B cell (primary cell): ENCODE results near the gene ST3GAL3.

Source experiments
- EZH2 ChIP-seq: IDR thresholded peaks from 2 replicates; pipeline ENCODE4 v1.6.1; 2012; ENCODE audit warnings: borderline replicate concordance, low read depth, mild to moderate bottlenecking, moderate library complexity, low read length; ENCODE audit not compliant: insufficient read depth, poor library complexity, severe bottlenecking
- TF ChIP-seq, protein P1 (sequence below): fragments of 200-600 bp; IDR thresholded peaks from one replicate; pipeline ENCODE4 v1.8.0; 2022; ENCODE audit warnings: antibody characterized with exemption, mild to moderate bottlenecking

DNA sequence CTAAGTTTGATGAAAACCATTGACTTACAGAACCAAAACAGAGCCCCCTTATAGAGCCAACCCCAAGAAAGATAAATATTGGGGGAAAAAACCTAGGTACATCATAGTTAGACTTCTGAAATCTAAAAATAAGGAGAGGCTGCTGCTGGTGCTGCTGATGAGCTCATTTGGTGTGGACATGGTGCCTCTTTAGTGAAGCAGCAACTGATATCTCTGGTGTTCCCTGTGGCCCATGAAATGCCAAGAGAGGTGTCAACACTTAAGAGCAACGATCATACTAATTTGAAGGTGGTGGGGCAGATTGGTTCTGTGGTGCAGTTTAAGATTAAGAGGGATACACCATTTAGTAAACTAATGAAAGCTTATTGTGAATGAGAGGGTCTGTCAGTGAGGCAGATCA lies 35.9 kb downstream of the ST3GAL3 start:
- TF ChIP-seq, protein P1, sequence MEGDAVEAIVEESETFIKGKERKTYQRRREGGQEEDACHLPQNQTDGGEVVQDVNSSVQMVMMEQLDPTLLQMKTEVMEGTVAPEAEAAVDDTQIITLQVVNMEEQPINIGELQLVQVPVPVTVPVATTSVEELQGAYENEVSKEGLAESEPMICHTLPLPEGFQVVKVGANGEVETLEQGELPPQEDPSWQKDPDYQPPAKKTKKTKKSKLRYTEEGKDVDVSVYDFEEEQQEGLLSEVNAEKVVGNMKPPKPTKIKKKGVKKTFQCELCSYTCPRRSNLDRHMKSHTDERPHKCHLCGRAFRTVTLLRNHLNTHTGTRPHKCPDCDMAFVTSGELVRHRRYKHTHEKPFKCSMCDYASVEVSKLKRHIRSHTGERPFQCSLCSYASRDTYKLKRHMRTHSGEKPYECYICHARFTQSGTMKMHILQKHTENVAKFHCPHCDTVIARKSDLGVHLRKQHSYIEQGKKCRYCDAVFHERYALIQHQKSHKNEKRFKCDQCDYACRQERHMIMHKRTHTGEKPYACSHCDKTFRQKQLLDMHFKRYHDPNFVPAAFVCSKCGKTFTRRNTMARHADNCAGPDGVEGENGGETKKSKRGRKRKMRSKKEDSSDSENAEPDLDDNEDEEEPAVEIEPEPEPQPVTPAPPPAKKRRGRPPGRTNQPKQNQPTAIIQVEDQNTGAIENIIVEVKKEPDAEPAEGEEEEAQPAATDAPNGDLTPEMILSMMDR: no peak
- no peak for TF ChIP-seq EZH2
